ENCODE measurements around the gene PRKN. TPM values are rescaled to one million over a fixed set of nuclear protein-coding genes. Genes with fewer than 3 reads are reported as not detected.

PRKN gene
- total and polyA plus RNA-seq, 2 experiments from 2014 or later: 11.7 to 28.1 TPM

DNA sequence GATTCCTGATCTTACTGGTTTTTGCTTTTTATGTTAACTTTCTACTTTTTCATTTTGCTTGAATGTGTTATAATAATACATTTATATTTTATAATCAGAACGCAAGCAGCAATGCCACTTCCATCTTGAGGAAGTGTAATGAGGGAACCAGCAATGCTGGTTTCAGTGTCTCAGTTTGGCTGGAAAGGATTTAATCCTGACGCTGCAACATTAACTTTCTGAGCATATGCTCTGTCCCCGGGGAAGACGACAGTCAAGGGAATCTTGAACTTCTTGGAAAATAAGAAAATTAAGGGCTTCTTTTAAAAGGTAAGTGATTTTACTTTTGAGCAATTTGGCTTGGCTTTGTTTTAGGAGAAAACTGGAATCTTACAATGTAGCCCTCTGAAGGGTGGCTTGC lies 1248.2 kb downstream of the PRKN start:
- TF ChIP-seq, protein P1, sequence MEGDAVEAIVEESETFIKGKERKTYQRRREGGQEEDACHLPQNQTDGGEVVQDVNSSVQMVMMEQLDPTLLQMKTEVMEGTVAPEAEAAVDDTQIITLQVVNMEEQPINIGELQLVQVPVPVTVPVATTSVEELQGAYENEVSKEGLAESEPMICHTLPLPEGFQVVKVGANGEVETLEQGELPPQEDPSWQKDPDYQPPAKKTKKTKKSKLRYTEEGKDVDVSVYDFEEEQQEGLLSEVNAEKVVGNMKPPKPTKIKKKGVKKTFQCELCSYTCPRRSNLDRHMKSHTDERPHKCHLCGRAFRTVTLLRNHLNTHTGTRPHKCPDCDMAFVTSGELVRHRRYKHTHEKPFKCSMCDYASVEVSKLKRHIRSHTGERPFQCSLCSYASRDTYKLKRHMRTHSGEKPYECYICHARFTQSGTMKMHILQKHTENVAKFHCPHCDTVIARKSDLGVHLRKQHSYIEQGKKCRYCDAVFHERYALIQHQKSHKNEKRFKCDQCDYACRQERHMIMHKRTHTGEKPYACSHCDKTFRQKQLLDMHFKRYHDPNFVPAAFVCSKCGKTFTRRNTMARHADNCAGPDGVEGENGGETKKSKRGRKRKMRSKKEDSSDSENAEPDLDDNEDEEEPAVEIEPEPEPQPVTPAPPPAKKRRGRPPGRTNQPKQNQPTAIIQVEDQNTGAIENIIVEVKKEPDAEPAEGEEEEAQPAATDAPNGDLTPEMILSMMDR (IDR thresholded peaks at IDR 0.05; ENCODE audit: low read depth, low read length): no peak
- no peak for DNase-seq (ENCODE audit: low read depth in 1 of 2, low spot score in 1 of 2)
- Histone ChIP-seq H3K27me3 (no peaks in the 10 kb centered on the region), H3K4me3 (no peak overlapping the region), H3K9me3 (ENCODE audit: low read depth) (no peaks in the 10 kb centered on the region), H3K27ac (no peak overlapping the region), H3K36me3 (no peaks in the 10 kb centered on the region), H3K4me1 (ENCODE audit: low read depth) (no peaks in the 10 kb centered on the region)

DNA sequence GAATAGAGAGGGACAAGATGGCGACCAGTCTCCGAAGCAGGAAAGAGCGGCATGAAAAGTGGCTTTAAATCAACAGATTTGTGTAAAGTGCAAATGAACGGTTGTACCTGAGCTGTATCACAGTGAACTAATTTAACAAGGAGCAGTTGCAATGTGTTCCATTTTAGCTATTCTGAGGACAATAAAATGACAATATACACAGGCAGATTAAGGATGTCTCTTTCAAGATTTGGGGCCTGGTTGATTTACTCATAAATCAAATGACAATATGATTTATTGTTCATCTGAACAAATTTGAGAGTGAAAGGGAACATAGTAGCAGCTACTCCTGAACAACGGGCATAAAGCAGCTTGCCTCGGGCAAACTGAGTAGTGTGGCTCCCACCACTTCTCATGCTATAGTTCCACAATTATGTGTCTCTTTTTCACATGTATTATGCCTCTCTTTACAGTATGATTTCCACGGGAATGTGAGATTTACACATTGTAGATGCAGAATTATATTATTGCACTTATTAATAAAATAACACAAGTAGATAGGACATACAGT lies 1249.6 kb downstream of the PRKN start:
- H3K36me3 ChIP-seq: no peaks in the 10 kb centered on the region
- no peak for DNase-seq (ENCODE audit: low read depth in 1 of 2, low spot score in 1 of 2)
- no peaks in the 10 kb centered on the region for H3K9me3 ChIP-seq (ENCODE audit: low read depth)
- H3K4me3 ChIP-seq: no peak overlapping the region
- TF ChIP-seq, protein P1 (IDR thresholded peaks at IDR 0.05; ENCODE audit: low read depth, low read length): no peak
- no peaks in the 10 kb centered on the region for H3K4me1 ChIP-seq (ENCODE audit: low read depth)
- no peaks in the 10 kb centered on the region for H3K27me3 ChIP-seq
- no peak overlapping the region for H3K27ac ChIP-seq

DNA sequence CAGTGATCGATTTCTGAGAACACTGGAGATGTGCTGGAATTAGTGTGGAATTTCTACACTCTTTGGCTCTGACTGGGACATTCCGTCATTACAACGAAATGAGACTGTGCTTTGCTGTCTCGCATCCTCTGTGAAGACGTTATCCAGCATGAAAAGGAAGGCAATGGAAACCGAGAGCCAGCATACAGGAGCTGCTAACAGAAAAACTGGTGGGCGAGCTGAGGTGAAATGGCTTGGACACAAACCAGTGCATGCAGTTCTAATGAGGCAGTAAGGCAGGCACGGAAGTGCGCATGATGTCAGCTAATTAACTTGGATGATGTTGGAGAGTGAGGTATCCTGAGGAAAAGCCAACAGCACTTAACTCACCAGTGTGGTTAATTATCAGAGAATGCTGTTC lies 1250.9 kb downstream of the PRKN start:
- H3K27me3 ChIP-seq: no peaks in the 10 kb centered on the region
- TF ChIP-seq, protein P1 (IDR thresholded peaks at IDR 0.05; ENCODE audit: low read depth, low read length): no peak
- no peaks in the 10 kb centered on the region for H3K36me3 ChIP-seq
- H3K9me3 ChIP-seq (ENCODE audit: low read depth): no peaks in the 10 kb centered on the region
- no peak overlapping the region for H3K27ac ChIP-seq
- H3K4me3 ChIP-seq: no peak overlapping the region
- peak in 1 of 2 donors; percentile 39 for DNase-seq (ENCODE audit: low read depth in 1 of 2, low spot score in 1 of 2)
- H3K4me1 ChIP-seq (ENCODE audit: low read depth): no peaks in the 10 kb centered on the region

DNA sequence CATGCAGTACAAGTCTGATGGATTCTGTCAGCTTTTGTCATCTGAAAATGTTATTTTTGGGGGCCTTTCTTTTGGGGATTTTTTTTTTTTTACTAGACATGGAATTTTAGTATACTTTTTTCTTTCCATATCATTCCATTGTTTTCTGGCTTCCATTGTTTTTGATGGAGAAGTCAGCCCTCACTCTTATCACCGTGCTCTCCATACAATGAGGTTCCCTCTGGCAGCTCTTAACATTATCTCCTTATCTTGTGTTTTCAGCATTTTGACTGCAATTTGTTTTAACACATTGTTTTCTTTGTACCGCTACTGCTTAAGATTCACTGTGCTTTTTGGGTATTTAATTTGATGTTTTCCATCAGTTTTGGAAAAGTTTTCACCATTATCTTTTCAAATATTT lies 1262.2 kb downstream of the PRKN start:
- H3K4me3 ChIP-seq: no peak overlapping the region
- H3K9me3 ChIP-seq (ENCODE audit: low read depth): no peaks in the 10 kb centered on the region
- no peak for DNase-seq (ENCODE audit: low read depth in 1 of 2, low spot score in 1 of 2)
- H3K27ac ChIP-seq: no peak overlapping the region
- no peaks in the 10 kb centered on the region for H3K36me3 ChIP-seq
- no peaks in the 10 kb centered on the region for H3K27me3 ChIP-seq
- TF ChIP-seq, protein P1 (IDR thresholded peaks at IDR 0.05; ENCODE audit: low read depth, low read length): no peak
- H3K4me1 ChIP-seq (ENCODE audit: low read depth): peaks cover 7% of the 10 kb centered on the region

DNA sequence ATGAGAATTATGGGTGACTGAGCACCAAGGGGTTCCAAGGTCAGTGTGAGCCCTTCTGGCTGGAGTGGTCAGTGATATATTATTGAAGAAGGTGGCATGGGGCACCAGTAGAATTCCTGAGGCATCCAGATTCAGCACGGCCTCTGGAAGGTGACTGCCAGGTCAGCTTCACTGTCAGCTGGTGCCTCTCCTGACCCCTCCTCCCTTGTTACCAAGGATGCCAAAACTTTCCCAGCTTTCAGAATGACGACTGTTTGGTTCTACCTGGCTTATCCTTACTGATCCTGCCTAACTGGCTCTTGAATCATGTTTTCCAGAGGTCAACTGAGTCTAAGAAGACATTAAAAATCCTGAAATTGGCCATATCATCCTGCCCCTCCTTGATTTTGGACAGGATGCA lies 1264.5 kb downstream of the PRKN start:
- no peak for DNase-seq (ENCODE audit: low read depth in 1 of 2, low spot score in 1 of 2)
- Histone ChIP-seq H3K36me3 (no peaks in the 10 kb centered on the region), H3K9me3 (ENCODE audit: low read depth) (no peaks in the 10 kb centered on the region), H3K27ac (no peak overlapping the region), H3K27me3 (no peaks in the 10 kb centered on the region), H3K4me1 (ENCODE audit: low read depth) (peaks cover 18% of the 10 kb centered on the region), H3K4me3 (no peak overlapping the region)
- TF ChIP-seq, protein P1 (IDR thresholded peaks at IDR 0.05; ENCODE audit: low read depth, low read length): no peak
